HL-60 (cell line): ENCODE results near the gene FKBP7.

Source experiments
- DNase-seq, 2 experiments: peaks; one replicate each; pipeline ENCODE4 v3.0.0-alpha.2; 2010 to 2020; ENCODE audit warnings: low read depth in 1 of 2, low spot score in 1 of 2
- H3K27ac ChIP-seq: fragments of 250-450 bp; sonication (Bioruptor Pico); replicated peaks from 2 replicates; pipeline ENCODE4 v1.5.1; 2020; ENCODE audit warnings: mild to moderate bottlenecking, moderate library complexity
- H3K27me3 ChIP-seq: fragments of 250-450 bp; sonication (Bioruptor Pico); 2 replicates; pipeline ENCODE4 v1.5.1; 2021; ENCODE audit warnings: mild to moderate bottlenecking, moderate library complexity; ENCODE audit not compliant: insufficient read depth, poor library complexity, severe bottlenecking
- H3K4me3 ChIP-seq: replicated peaks from 2 replicates; pipeline ENCODE4 v1.5.1; 2011; ENCODE audit warnings: mild to moderate bottlenecking, control low read depth, low read length; ENCODE audit not compliant: insufficient read depth
- GABPA ChIP-seq: IDR thresholded peaks from 2 replicates; pipeline ENCODE4 v1.6.1; 2012; ENCODE audit warnings: low read depth
- POLR2AphosphoS5 ChIP-seq: IDR thresholded peaks from 2 replicates; pipeline ENCODE4 v1.6.1; 2012; ENCODE audit warnings: low read depth
- SPI1 ChIP-seq: IDR thresholded peaks from 2 replicates; pipeline ENCODE4 v1.6.1; 2012; ENCODE audit warnings: low read depth, mild to moderate bottlenecking, borderline replicate concordance
- TF ChIP-seq, protein P1 (sequence below): IDR thresholded peaks from 2 replicates; pipeline ENCODE4 v1.6.1; 2012; ENCODE audit warnings: low read depth; ENCODE audit not compliant: insufficient replicate concordance
- TF ChIP-seq, protein P2 (sequence below): IDR thresholded peaks from one replicate; pipeline ENCODE4 v1.5.1; 2011; ENCODE audit warnings: low read length, control low read depth, inconsistent platforms; ENCODE audit not compliant: insufficient read depth

Gene FKBP7

DNA sequence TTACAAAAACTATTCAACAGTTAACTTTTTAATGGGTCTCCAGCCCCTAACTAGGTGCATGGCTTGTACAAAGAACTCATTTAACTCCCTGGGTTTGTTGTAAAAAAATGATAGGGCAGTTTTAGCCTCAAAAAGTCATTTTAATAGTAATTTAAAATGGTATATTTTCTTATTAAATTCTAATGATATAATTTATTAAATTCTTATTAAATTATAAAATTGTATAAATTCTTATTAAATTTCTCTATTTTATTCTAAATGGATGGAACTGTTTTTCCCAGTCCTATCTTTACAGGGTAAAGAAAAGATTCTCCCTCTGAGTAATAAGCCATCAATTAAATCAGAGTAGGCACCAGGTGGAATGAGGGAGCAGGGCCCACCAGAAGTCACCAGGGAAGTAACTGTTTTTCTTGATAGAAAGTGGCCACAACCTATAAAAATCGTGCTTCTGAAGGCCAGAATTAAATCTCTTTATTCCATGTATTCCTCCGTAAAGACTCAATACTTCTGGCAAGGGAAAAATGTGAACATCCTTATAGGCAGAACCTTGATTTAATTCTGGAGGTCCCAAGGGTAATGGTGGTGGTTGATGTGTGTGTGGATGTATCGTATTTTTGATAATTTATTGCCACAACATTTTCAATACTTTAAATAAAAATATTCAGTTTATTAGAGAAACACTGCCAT, 814 bp downstream of the FKBP7 start:
- no peak for DNase-seq
- H3K27me3 ChIP-seq: no peaks in the 10 kb centered on the region
- no peak for TF ChIP-seq GABPA
- TF ChIP-seq, protein P1, sequence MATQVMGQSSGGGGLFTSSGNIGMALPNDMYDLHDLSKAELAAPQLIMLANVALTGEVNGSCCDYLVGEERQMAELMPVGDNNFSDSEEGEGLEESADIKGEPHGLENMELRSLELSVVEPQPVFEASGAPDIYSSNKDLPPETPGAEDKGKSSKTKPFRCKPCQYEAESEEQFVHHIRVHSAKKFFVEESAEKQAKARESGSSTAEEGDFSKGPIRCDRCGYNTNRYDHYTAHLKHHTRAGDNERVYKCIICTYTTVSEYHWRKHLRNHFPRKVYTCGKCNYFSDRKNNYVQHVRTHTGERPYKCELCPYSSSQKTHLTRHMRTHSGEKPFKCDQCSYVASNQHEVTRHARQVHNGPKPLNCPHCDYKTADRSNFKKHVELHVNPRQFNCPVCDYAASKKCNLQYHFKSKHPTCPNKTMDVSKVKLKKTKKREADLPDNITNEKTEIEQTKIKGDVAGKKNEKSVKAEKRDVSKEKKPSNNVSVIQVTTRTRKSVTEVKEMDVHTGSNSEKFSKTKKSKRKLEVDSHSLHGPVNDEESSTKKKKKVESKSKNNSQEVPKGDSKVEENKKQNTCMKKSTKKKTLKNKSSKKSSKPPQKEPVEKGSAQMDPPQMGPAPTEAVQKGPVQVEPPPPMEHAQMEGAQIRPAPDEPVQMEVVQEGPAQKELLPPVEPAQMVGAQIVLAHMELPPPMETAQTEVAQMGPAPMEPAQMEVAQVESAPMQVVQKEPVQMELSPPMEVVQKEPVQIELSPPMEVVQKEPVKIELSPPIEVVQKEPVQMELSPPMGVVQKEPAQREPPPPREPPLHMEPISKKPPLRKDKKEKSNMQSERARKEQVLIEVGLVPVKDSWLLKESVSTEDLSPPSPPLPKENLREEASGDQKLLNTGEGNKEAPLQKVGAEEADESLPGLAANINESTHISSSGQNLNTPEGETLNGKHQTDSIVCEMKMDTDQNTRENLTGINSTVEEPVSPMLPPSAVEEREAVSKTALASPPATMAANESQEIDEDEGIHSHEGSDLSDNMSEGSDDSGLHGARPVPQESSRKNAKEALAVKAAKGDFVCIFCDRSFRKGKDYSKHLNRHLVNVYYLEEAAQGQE: no peak
- TF ChIP-seq, protein P2, sequence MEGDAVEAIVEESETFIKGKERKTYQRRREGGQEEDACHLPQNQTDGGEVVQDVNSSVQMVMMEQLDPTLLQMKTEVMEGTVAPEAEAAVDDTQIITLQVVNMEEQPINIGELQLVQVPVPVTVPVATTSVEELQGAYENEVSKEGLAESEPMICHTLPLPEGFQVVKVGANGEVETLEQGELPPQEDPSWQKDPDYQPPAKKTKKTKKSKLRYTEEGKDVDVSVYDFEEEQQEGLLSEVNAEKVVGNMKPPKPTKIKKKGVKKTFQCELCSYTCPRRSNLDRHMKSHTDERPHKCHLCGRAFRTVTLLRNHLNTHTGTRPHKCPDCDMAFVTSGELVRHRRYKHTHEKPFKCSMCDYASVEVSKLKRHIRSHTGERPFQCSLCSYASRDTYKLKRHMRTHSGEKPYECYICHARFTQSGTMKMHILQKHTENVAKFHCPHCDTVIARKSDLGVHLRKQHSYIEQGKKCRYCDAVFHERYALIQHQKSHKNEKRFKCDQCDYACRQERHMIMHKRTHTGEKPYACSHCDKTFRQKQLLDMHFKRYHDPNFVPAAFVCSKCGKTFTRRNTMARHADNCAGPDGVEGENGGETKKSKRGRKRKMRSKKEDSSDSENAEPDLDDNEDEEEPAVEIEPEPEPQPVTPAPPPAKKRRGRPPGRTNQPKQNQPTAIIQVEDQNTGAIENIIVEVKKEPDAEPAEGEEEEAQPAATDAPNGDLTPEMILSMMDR: no peak
- no peak for TF ChIP-seq POLR2AphosphoS5
- no peak for TF ChIP-seq SPI1
- peak overlapping the region; percentile 80 for H3K27ac ChIP-seq
- H3K4me3 ChIP-seq: peak overlapping the region; percentile 85

DNA sequence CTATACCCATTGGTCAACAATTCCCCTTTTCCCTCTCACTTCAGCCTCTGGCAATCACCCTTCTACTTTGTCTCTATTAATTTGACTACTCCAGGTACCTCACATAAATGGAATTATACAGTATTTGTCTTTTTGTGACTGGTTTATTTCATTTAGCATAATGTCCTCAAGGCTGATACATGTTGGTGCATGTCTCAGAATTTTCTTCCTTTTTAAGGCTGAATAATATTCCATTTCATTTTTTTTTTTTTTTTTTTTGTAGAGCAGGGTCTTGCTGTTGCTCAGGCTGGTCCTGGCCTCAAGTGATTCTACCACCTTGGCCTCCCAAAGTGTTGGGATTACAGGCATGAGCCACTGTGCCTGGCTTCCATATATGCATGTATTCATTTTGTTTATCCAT, 1.9 kb downstream of the FKBP7 start:
- Histone ChIP-seq H3K27me3 (no peaks in the 10 kb centered on the region), H3K4me3 (no peak overlapping the region), H3K27ac (no peak overlapping the region)
- no peak for DNase-seq
- TF ChIP-seq GABPA (no peak), POLR2AphosphoS5 (no peak), SPI1 (no peak)
- TF ChIP-seq, protein P1: no peak
- TF ChIP-seq, protein P2: no peak

DNA sequence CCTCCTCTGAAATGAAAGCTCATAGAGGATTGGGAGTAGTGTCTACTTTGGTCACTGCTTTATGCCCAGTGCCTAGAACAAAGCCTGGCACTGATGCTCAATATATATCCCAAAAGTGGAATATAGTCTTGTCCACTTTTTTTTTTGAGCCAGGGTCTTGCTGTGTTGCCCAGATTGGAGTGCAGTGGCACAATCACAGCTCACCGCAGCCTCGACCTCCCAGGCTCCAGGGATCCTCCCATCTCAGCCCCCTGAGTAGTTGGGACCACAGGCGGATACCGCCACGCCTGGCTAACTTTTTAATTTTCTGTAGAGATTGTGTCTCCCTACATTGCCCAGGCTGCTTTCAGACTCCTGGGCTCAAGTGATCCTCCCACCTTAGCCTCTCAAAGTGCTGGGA, 3.8 kb downstream of the FKBP7 start:
- H3K27me3 ChIP-seq: no peaks in the 10 kb centered on the region
- DNase-seq: no peak
- H3K27ac ChIP-seq: no peak overlapping the region
- TF ChIP-seq SPI1: no peak
- TF ChIP-seq, protein P2: no peak
- TF ChIP-seq POLR2AphosphoS5: no peak
- TF ChIP-seq, protein P1: no peak
- no peak for TF ChIP-seq GABPA
- no peak overlapping the region for H3K4me3 ChIP-seq
